HepG2 (cell line): ENCODE measurements around the gene ZNF511. TPM values are rescaled to one million over a fixed set of nuclear protein-coding genes. Genes with fewer than 3 reads are reported as not detected.

Experiments used
- BORCS8-MEF2B ChIP-seq: sonication (generic); formaldehyde crosslinking; IDR thresholded peaks from 2 replicates; pipeline ENCODE4 v1.8.0; 2022; ENCODE audit warnings: mild to moderate bottlenecking, missing genetic modification reagents
- FOXC1 ChIP-seq: sonication (generic); formaldehyde crosslinking; IDR thresholded peaks from 2 replicates; pipeline ENCODE4 v1.8.0; 2022; ENCODE audit warnings: mild to moderate bottlenecking, missing genetic modification reagents, borderline replicate concordance
- KAT8 ChIP-seq: IDR thresholded peaks from 2 replicates; pipeline ENCODE4 v1.6.1; 2016; ENCODE audit warnings: missing genetic modification reagents, missing compliant biosample characterization
- KLF11 ChIP-seq: IDR thresholded peaks from 2 replicates; pipeline ENCODE4 v1.6.1; 2016; ENCODE audit warnings: missing compliant biosample characterization
- MBNL3 ChIP-seq: fragments of 250-450 bp; sonication (Bioruptor Pico); conservative IDR thresholded peaks from 2 replicates; pipeline ENCODE4 v1.8.0; 2022; ENCODE audit warnings: mild to moderate bottlenecking, inconsistent platforms
- MEIS1 ChIP-seq: sonication (generic); formaldehyde crosslinking; IDR thresholded peaks from 2 replicates; pipeline ENCODE4 v1.9.0; 2021; ENCODE audit warnings: mild to moderate bottlenecking, missing genetic modification reagents, moderate library complexity, borderline replicate concordance
- MTF2 ChIP-seq: sonication (generic); formaldehyde crosslinking; IDR thresholded peaks from 2 replicates; pipeline ENCODE4 v1.5.0; 2020; ENCODE audit warnings: missing genetic modification reagents, borderline replicate concordance
- MXI1 ChIP-seq: IDR thresholded peaks from 3 replicates; pipeline ENCODE4 v1.6.1; 2012; ENCODE audit warnings: low read depth, low read length, inconsistent platforms, borderline replicate concordance
- NFKB2 ChIP-seq: sonication (generic); formaldehyde crosslinking; IDR thresholded peaks from 2 replicates; pipeline ENCODE4 v1.4.0; 2020; ENCODE audit warnings: missing genetic modification reagents, borderline replicate concordance
- RARA ChIP-seq: IDR thresholded peaks from 2 replicates; pipeline ENCODE4 v1.6.1; 2016; ENCODE audit warnings: missing genetic modification reagents, missing compliant biosample characterization
- RELA ChIP-seq: sonication (generic); formaldehyde crosslinking; IDR thresholded peaks from 2 replicates; pipeline ENCODE4 v1.4.0; 2020; ENCODE audit warnings: missing genetic modification reagents
- SOX6 ChIP-seq, 2 experiments: fragments of 450-650 bp in 1 of 2; sonication (generic) in 1 of 2; formaldehyde crosslinking in 1 of 2; IDR thresholded peaks; 2 replicates each; pipeline versions ENCODE4 v1.4.0 to v1.6.1; 2017 to 2020; ENCODE audit warnings: antibody characterized with exemption in 1 of 2, mild to moderate bottlenecking in 1 of 2, missing genetic modification reagents in 1 of 2
- TBX3 ChIP-seq: fragments of 450-650 bp; IDR thresholded peaks from 2 replicates; pipeline ENCODE4 v1.6.1; 2017; ENCODE audit warnings: antibody characterized with exemption, mild to moderate bottlenecking, inconsistent platforms, borderline replicate concordance
- TCF12 ChIP-seq, 2 experiments: fragments of 450-650 bp in 1 of 2; sonication (generic) in 1 of 2; formaldehyde crosslinking in 1 of 2; IDR thresholded peaks; 2 replicates each; pipeline versions ENCODE4 v1.6.1 to v1.8.0; 2017 to 2022; ENCODE audit warnings: antibody characterized with exemption in 1 of 2, mild to moderate bottlenecking in 1 of 2, missing genetic modification reagents in 1 of 2, moderate library complexity in 1 of 2
- ZC3H13 ChIP-seq: sonication (generic); formaldehyde crosslinking; IDR thresholded peaks from 2 replicates; pipeline ENCODE4 v1.8.1; 2023; ENCODE audit warnings: mild to moderate bottlenecking, missing genetic modification reagents, moderate library complexity
- ZNF296 ChIP-seq: sonication (generic); formaldehyde crosslinking; conservative IDR thresholded peaks from 2 replicates; pipeline ENCODE4 v1.5.0; 2020; ENCODE audit warnings: mild to moderate bottlenecking, missing genetic modification reagents
- ZNF431 ChIP-seq: sonication (generic); formaldehyde crosslinking; IDR thresholded peaks from 2 replicates; pipeline ENCODE4 v1.9.0; 2022; ENCODE audit warnings: missing genetic modification reagents, low read depth, mild to moderate bottlenecking, borderline replicate concordance
- ZNF543 ChIP-seq: sonication (generic); formaldehyde crosslinking; IDR thresholded peaks from 2 replicates; pipeline ENCODE4 v1.4.0; 2020; ENCODE audit warnings: mild to moderate bottlenecking, missing genetic modification reagents
- ZNF549 ChIP-seq: sonication (generic); formaldehyde crosslinking; IDR thresholded peaks from 2 replicates; pipeline ENCODE4 v1.5.0; 2020; ENCODE audit warnings: missing genetic modification reagents
- ZNF607 ChIP-seq: sonication (generic); formaldehyde crosslinking; IDR thresholded peaks from 2 replicates; pipeline ENCODE4 v1.5.1; 2020; ENCODE audit warnings: missing genetic modification reagents, mild to moderate bottlenecking, borderline replicate concordance
- ZNF816 ChIP-seq: sonication (generic); formaldehyde crosslinking; IDR thresholded peaks from 2 replicates; pipeline ENCODE4 v1.8.0; 2022; ENCODE audit warnings: missing genetic modification reagents, mild to moderate bottlenecking, borderline replicate concordance
- ZNF841 ChIP-seq: sonication (generic); formaldehyde crosslinking; IDR thresholded peaks from 2 replicates; pipeline ENCODE4 v1.8.1; 2023; ENCODE audit warnings: missing genetic modification reagents, borderline replicate concordance
- ZNF878 ChIP-seq: sonication (generic); formaldehyde crosslinking; IDR thresholded peaks from 2 replicates; pipeline ENCODE4 v1.8.1; 2023; ENCODE audit warnings: mild to moderate bottlenecking, missing genetic modification reagents, moderate library complexity
- ZNF891 ChIP-seq: sonication (generic); formaldehyde crosslinking; IDR thresholded peaks from 2 replicates; pipeline ENCODE4 v1.5.0; 2020; ENCODE audit warnings: mild to moderate bottlenecking, missing genetic modification reagents
- ZSCAN21 ChIP-seq: sonication (generic); formaldehyde crosslinking; IDR thresholded peaks from 2 replicates; pipeline ENCODE4 v1.8.0; 2022; ENCODE audit warnings: mild to moderate bottlenecking, missing genetic modification reagents, moderate library complexity, borderline replicate concordance
- polyA plus RNA-seq, 8 experiments: library from polyadenylated mRNA; depleted of rRNA in 3 of 8; stranded (reverse) in 7 of 8; unstranded in 1 of 8; fragments of >200 nt; fragmentation: Illumina TruSeq in 4 of 8; extraction: Trizol in 4 of 8; gene quantifications; 2 replicates each; pipeline versions ENCODE4 v1.2.1 to v1.2.3, GENCODE V29; 2011 to 2016; ENCODE audit warnings: low read depth in 4 of 8, missing spikeins in 1 of 8, mixed read lengths in 1 of 8; ENCODE audit not compliant: insufficient read depth in 1 of 8
- total RNA-seq, 5 experiments: library from RNA; depleted of rRNA; stranded (reverse); fragments of >200 nt; fragmentation: Illumina TruSeq; extraction: Trizol; gene quantifications; 2 replicates each; pipeline ENCODE4 v1.2.3, GENCODE V29; 2016; ENCODE audit warnings: low read depth in 1 of 5
- TF ChIP-seq, protein P1 (sequence below): sonication (generic); formaldehyde crosslinking; IDR thresholded peaks from 2 replicates; pipeline ENCODE4 v1.5.1; 2020; ENCODE audit warnings: mild to moderate bottlenecking, moderate library complexity, missing genetic modification reagents
- TF ChIP-seq, protein P2 (sequence below): IDR thresholded peaks from 2 replicates; pipeline ENCODE4 v1.6.1; 2016; ENCODE audit warnings: missing genetic modification reagents, missing compliant biosample characterization
- TF ChIP-seq, protein P3 (sequence below): sonication (generic); formaldehyde crosslinking; IDR thresholded peaks from 2 replicates; pipeline ENCODE4 v1.5.0; 2020; ENCODE audit warnings: mild to moderate bottlenecking, low read depth, missing genetic modification reagents, borderline replicate concordance

ZNF511 gene
- total and polyA plus RNA-seq, 2 of the 13 experiments (the other 11 are each of a cell fraction or from before 2014, with no cell fraction given) = 35.6 to 66.4 TPM

DNA sequence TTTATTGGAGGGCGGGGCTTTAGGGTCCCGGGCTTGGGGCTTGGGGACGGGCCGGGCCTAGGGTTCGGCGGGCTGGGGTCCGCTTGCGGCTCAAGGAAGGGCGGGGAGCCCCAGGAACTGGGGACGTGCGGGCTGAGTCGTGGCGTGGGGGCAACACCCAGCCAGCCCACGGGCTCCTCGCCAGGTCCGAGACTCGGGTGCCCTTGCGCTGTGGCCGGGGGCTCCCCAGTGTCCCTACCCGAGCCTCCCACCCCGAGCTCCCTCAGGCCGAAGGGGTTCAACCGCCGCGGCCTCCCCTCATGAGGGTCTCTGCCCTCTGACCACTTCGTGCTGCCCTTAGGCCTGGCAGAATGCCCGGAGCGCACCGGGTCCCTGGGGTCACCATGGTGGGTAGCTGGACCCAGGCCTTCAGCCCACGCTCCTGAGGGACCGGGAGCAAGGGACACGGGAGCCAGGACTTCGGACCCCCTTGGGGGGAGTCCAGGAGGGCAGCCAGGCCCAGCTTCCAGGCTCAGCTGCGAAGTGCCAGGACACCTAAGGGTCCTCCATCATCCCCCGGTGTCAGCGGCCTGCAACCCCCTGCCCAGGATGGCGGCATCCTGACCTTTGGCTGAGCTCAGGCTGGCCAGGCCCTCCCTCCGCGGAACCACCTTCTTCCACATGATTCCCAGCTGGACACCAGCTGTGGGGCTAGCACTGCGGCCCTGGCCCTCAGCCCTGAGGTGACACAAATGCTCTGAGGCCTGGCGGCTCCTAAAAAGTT lies 49.6 kb downstream of the ZNF511 start (continued):
- TF ChIP-seq KLF11 (CRISPR knock-in tag) (no peak), TBX3 (no peak), ZNF296 (CRISPR knock-in tag) (peak; percentile 62), ZNF891 (CRISPR knock-in tag) (no peak), FOXC1 (CRISPR knock-in tag) (no peak; the same call in 1 of the 2 replicates), NFKB2 (CRISPR knock-in tag) (peak; percentile 65; the same call in 1 of the 2 replicates), ZNF841 (CRISPR knock-in tag) (no peak), RARA (CRISPR knock-in tag) (peak; percentile 16; the same call in 1 of the 2 replicates), ZNF607 (peak; percentile 73; the same call in 1 of the 2 replicates), BORCS8-MEF2B (CRISPR knock-in tag) (peak; percentile 36; the same call in 1 of the 2 replicates), ZNF431 (CRISPR knock-in tag) (0 out of 2 replicates have a peak, but pooled peaks have one; percentile 39), ZNF878 (CRISPR knock-in tag) (no peak; the same call in 1 of the 2 replicates), ZC3H13 (CRISPR knock-in tag) (no peak; the same call in 1 of the 2 replicates), TCF12 (IDR thresholded peaks at IDR 0.05) (no peak), TCF12 (CRISPR knock-in tag; IDR thresholded peaks at IDR 0.05) (no peak), MTF2 (CRISPR knock-in tag) (peak; percentile 50; the same call in 1 of the 2 replicates), SOX6 (IDR thresholded peaks at IDR 0.05) (no peak), SOX6 (CRISPR knock-in tag; IDR thresholded peaks at IDR 0.05) (peak; percentile 65), ZSCAN21 (CRISPR knock-in tag) (0 out of 2 replicates have a peak, but pooled peaks have one; percentile 73), ZNF543 (CRISPR knock-in tag) (no peak), MBNL3 (CRISPR knock-in tag) (no peak), MEIS1 (0 out of 2 replicates have a peak, but pooled peaks have one; percentile 70), ZNF816 (peak; percentile 63; the same call in 1 of the 2 replicates), MXI1 (peak; percentile 34; the same call in 1 of the 3 replicates), KAT8 (CRISPR knock-in tag) (0 out of 2 replicates have a peak, but pooled peaks have one; percentile 44), ZNF549 (CRISPR knock-in tag) (no peak), RELA (CRISPR knock-in tag) (no peak)
- TF ChIP-seq, protein P1, sequence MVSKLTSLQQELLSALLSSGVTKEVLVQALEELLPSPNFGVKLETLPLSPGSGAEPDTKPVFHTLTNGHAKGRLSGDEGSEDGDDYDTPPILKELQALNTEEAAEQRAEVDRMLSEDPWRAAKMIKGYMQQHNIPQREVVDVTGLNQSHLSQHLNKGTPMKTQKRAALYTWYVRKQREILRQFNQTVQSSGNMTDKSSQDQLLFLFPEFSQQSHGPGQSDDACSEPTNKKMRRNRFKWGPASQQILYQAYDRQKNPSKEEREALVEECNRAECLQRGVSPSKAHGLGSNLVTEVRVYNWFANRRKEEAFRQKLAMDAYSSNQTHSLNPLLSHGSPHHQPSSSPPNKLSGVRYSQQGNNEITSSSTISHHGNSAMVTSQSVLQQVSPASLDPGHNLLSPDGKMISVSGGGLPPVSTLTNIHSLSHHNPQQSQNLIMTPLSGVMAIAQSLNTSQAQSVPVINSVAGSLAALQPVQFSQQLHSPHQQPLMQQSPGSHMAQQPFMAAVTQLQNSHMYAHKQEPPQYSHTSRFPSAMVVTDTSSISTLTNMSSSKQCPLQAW (CRISPR knock-in tag) = peak; percentile 74
- TF ChIP-seq, protein P2, sequence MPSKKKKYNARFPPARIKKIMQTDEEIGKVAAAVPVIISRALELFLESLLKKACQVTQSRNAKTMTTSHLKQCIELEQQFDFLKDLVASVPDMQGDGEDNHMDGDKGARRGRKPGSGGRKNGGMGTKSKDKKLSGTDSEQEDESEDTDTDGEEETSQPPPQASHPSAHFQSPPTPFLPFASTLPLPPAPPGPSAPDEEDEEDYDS (CRISPR knock-in tag) = peak; percentile 28
- TF ChIP-seq, protein P3, sequence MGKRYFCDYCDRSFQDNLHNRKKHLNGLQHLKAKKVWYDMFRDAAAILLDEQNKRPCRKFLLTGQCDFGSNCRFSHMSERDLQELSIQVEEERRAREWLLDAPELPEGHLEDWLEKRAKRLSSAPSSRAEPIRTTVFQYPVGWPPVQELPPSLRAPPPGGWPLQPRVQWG (CRISPR knock-in tag) = no peak
